ENCODE results near the gene BMPR1A.

Gene BMPR1A

GRCh38 chr10:86782701-86783418 is 26.4 kb downstream of the BMPR1A start:
- no peak overlapping the region for H2AFZ ChIP-seq (ENCODE audit: low read length)
- no peak overlapping the region for H3K9ac ChIP-seq (ENCODE audit: low read depth, low read length, poor library complexity, severe bottlenecking)
- H3K4me2 ChIP-seq (ENCODE audit: low read depth, low read length, poor library complexity, severe bottlenecking): no peak overlapping the region
- no peaks in the 10 kb centered on the region for H3K79me2 ChIP-seq (ENCODE audit: insufficient read depth, low read length)
- H3F3A ChIP-seq (ENCODE audit: low read depth): no peaks in the 10 kb centered on the region
- no peaks in the 10 kb centered on the region for H3K4me1 ChIP-seq (ENCODE audit: insufficient read depth, low read length, poor library complexity, severe bottlenecking)
- H3K36me3 ChIP-seq (ENCODE audit: insufficient read depth, low read length): no peaks in the 10 kb centered on the region
- H3K9me2 ChIP-seq (replicated peaks; ENCODE audit: low read depth, low read length): no peaks in the 10 kb centered on the region
- no peak overlapping the region for H3K4me3 ChIP-seq (ENCODE audit: low read length, poor library complexity, severe bottlenecking)
- TF ChIP-seq EZH2phosphoT487 (IDR thresholded peaks at IDR 0.05; ENCODE audit: borderline replicate concordance): no peak
- TF ChIP-seq, protein P1, sequence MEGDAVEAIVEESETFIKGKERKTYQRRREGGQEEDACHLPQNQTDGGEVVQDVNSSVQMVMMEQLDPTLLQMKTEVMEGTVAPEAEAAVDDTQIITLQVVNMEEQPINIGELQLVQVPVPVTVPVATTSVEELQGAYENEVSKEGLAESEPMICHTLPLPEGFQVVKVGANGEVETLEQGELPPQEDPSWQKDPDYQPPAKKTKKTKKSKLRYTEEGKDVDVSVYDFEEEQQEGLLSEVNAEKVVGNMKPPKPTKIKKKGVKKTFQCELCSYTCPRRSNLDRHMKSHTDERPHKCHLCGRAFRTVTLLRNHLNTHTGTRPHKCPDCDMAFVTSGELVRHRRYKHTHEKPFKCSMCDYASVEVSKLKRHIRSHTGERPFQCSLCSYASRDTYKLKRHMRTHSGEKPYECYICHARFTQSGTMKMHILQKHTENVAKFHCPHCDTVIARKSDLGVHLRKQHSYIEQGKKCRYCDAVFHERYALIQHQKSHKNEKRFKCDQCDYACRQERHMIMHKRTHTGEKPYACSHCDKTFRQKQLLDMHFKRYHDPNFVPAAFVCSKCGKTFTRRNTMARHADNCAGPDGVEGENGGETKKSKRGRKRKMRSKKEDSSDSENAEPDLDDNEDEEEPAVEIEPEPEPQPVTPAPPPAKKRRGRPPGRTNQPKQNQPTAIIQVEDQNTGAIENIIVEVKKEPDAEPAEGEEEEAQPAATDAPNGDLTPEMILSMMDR (conservative IDR thresholded peaks at IDR 0.05; ENCODE audit: low read length): no peak
- peaks cover 7% of the 10 kb centered on the region for H3K27me3 ChIP-seq (ENCODE audit: insufficient read depth, low read length, poor library complexity, severe bottlenecking)
- no peaks in the 10 kb centered on the region for H4K20me1 ChIP-seq (ENCODE audit: insufficient read depth, low read length, poor library complexity, severe bottlenecking)
- no peaks in the 10 kb centered on the region for H3K9me3 ChIP-seq (ENCODE audit: insufficient read depth, low read depth, low read length)

DNA sequence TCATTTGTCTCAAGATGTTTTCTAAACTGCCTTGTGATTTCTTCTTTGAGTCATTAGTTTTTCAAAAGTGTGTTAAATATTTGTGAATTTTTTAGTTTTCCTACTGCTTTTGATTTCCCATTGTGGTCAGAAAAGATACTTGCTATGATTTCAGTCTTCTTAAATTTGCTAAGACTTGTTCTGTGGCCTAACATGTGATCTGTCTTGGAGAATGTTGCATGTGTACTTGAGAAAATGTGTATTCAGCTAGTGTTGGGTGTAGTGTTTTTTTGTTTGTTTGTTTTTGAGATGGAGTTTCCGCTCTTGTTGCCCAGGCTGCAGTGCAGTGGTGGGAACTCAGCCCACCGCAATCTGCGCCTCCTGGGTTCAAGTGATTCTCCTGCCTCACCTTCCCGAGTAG is 28.6 kb downstream of the BMPR1A start:
- Histone ChIP-seq H3K9me2 (replicated peaks; ENCODE audit: low read depth, low read length) (no peaks in the 10 kb centered on the region), H3K27me3 (ENCODE audit: insufficient read depth, low read length, poor library complexity, severe bottlenecking) (peaks cover 7% of the 10 kb centered on the region), H3K4me1 (ENCODE audit: insufficient read depth, low read length, poor library complexity, severe bottlenecking) (no peaks in the 10 kb centered on the region), H3K4me3 (ENCODE audit: low read length, poor library complexity, severe bottlenecking) (no peak overlapping the region), H3K9me3 (ENCODE audit: insufficient read depth, low read depth, low read length) (no peaks in the 10 kb centered on the region), H3K9ac (ENCODE audit: low read depth, low read length, poor library complexity, severe bottlenecking) (no peak overlapping the region), H3K79me2 (ENCODE audit: insufficient read depth, low read length) (no peaks in the 10 kb centered on the region), H4K20me1 (ENCODE audit: insufficient read depth, low read length, poor library complexity, severe bottlenecking) (no peaks in the 10 kb centered on the region), H2AFZ (ENCODE audit: low read length) (no peak overlapping the region), H3F3A (ENCODE audit: low read depth) (no peaks in the 10 kb centered on the region), H3K4me2 (ENCODE audit: low read depth, low read length, poor library complexity, severe bottlenecking) (no peak overlapping the region), H3K36me3 (ENCODE audit: insufficient read depth, low read length) (no peaks in the 10 kb centered on the region)
- TF ChIP-seq, protein P1 (conservative IDR thresholded peaks at IDR 0.05; ENCODE audit: low read length): no peak
- no peak for TF ChIP-seq EZH2phosphoT487 (IDR thresholded peaks at IDR 0.05; ENCODE audit: borderline replicate concordance)

GRCh38 chr10:86785968-86786367 is 29.5 kb downstream of the BMPR1A start:
- TF ChIP-seq EZH2phosphoT487 (IDR thresholded peaks at IDR 0.05; ENCODE audit: borderline replicate concordance): no peak
- TF ChIP-seq, protein P1 (conservative IDR thresholded peaks at IDR 0.05; ENCODE audit: low read length): no peak
- Histone ChIP-seq H2AFZ (ENCODE audit: low read length) (no peak overlapping the region), H4K20me1 (ENCODE audit: insufficient read depth, low read length, poor library complexity, severe bottlenecking) (no peaks in the 10 kb centered on the region), H3K27me3 (ENCODE audit: insufficient read depth, low read length, poor library complexity, severe bottlenecking) (peaks cover 7% of the 10 kb centered on the region), H3K4me3 (ENCODE audit: low read length, poor library complexity, severe bottlenecking) (no peak overlapping the region), H3K36me3 (ENCODE audit: insufficient read depth, low read length) (no peaks in the 10 kb centered on the region), H3F3A (ENCODE audit: low read depth) (no peaks in the 10 kb centered on the region), H3K9me2 (replicated peaks; ENCODE audit: low read depth, low read length) (no peaks in the 10 kb centered on the region), H3K4me1 (ENCODE audit: insufficient read depth, low read length, poor library complexity, severe bottlenecking) (no peaks in the 10 kb centered on the region), H3K4me2 (ENCODE audit: low read depth, low read length, poor library complexity, severe bottlenecking) (no peak overlapping the region), H3K79me2 (ENCODE audit: insufficient read depth, low read length) (no peaks in the 10 kb centered on the region), H3K9ac (ENCODE audit: low read depth, low read length, poor library complexity, severe bottlenecking) (no peak overlapping the region), H3K9me3 (ENCODE audit: insufficient read depth, low read depth, low read length) (no peaks in the 10 kb centered on the region)

Data from Loucy (cell line).